Measurements from ENCODE around the gene RGPD3. TPM values are rescaled to one million over a fixed set of nuclear protein-coding genes. Genes with fewer than 3 reads are reported as not detected.
"Not testable (repeated sequence)": the region's sequence is repeated elsewhere in the genome, so short reads cannot be mapped to it uniquely, and the experiment has no call there.

RGPD3 gene
- total RNA-seq, 2 experiments from 2014 or later: 0.06 TPM; not detected in 1

GRCh38 chr2:106502351-106502750, 34.1 kb upstream of the RGPD3 start:
- H3K36me3 Mint-ChIP-seq (ENCODE audit: low read depth); H3K27ac Mint-ChIP-seq; H3K27me3 Mint-ChIP-seq; H3K9me3 Mint-ChIP-seq; DNase-seq; H3K4me1 Mint-ChIP-seq; H3K4me3 Mint-ChIP-seq; CTCF ChIA-PET; POLR2A ChIA-PET: not testable (repeated sequence)

- H3K4me1 Mint-ChIP-seq; CTCF ChIA-PET; H3K36me3 Mint-ChIP-seq (ENCODE audit: low read depth); H3K27me3 Mint-ChIP-seq; H3K9me3 Mint-ChIP-seq; DNase-seq; H3K4me3 Mint-ChIP-seq; H3K27ac Mint-ChIP-seq; POLR2A ChIA-PET: not testable (repeated sequence)
Observed at GRCh38 chr2:106500350-106500749, 32.1 kb upstream of the RGPD3 start.

GRCh38 chr2:106498549-106498948, 30.3 kb upstream of the RGPD3 start:
- CTCF ChIA-PET: not testable (repeated sequence)

GRCh38 chr2:106492913-106493312, 24.7 kb upstream of the RGPD3 start:
- H3K27ac Mint-ChIP-seq; H3K4me3 Mint-ChIP-seq; H3K27me3 Mint-ChIP-seq; DNase-seq; H3K9me3 Mint-ChIP-seq; H3K4me1 Mint-ChIP-seq; H3K36me3 Mint-ChIP-seq (ENCODE audit: low read depth); POLR2A ChIA-PET: not testable (repeated sequence)
- CTCF ChIA-PET: interaction anchor here (0.6 kb wide), 1 partner anchor 1015 kb away, joined by 3 read pairs; no protein-coding TSS in a partner anchor

More at GRCh38 chr2:106498549-106498948, 30.3 kb upstream of the RGPD3 start:
- H3K36me3 Mint-ChIP-seq (ENCODE audit: low read depth); H3K9me3 Mint-ChIP-seq; H3K27me3 Mint-ChIP-seq; H3K27ac Mint-ChIP-seq; H3K4me1 Mint-ChIP-seq; POLR2A ChIA-PET; DNase-seq; H3K4me3 Mint-ChIP-seq: not testable (repeated sequence)

- H3K4me1 Mint-ChIP-seq; DNase-seq; CTCF ChIA-PET; H3K27ac Mint-ChIP-seq; H3K27me3 Mint-ChIP-seq; H3K4me3 Mint-ChIP-seq; H3K36me3 Mint-ChIP-seq (ENCODE audit: low read depth); H3K9me3 Mint-ChIP-seq; POLR2A ChIA-PET: not testable (repeated sequence)
Observed at GRCh38 chr2:106492399-106492798, 24.2 kb upstream of the RGPD3 start.

- H3K27me3 Mint-ChIP-seq: peaks cover 15% of the 10 kb centered on the region
- H3K4me3 Mint-ChIP-seq; DNase-seq; POLR2A ChIA-PET; H3K36me3 Mint-ChIP-seq (ENCODE audit: low read depth); H3K9me3 Mint-ChIP-seq; H3K4me1 Mint-ChIP-seq; CTCF ChIA-PET; H3K27ac Mint-ChIP-seq: not testable (repeated sequence)
Observed at GRCh38 chr2:106489701-106490100, 21.5 kb upstream of the RGPD3 start.

GRCh38 chr2:106487386-106488191, 19.4 kb upstream of the RGPD3 start:
- H3K9me3 Mint-ChIP-seq; H3K27ac Mint-ChIP-seq; H3K4me1 Mint-ChIP-seq; DNase-seq; H3K36me3 Mint-ChIP-seq (ENCODE audit: low read depth); POLR2A ChIA-PET; CTCF ChIA-PET; H3K4me3 Mint-ChIP-seq: not testable (repeated sequence)
- H3K27me3 Mint-ChIP-seq: peaks cover 15% of the 10 kb centered on the region

GRCh38 chr2:106486551-106487385, 18.6 kb upstream of the RGPD3 start, which contains the start of gene CD8B2:
Gene CD8B2 (plus strand): TSS chr2:106487364. CDS start chr2:106487427, 63 bp downstream.
- POLR2A ChIA-PET; H3K9me3 Mint-ChIP-seq; H3K4me1 Mint-ChIP-seq; CTCF ChIA-PET; DNase-seq; H3K27ac Mint-ChIP-seq; H3K36me3 Mint-ChIP-seq (ENCODE audit: low read depth); H3K4me3 Mint-ChIP-seq: not testable (repeated sequence)
- peaks cover 15% of the 10 kb centered on the region for H3K27me3 Mint-ChIP-seq

- H3K9me3 Mint-ChIP-seq; DNase-seq; H3K4me1 Mint-ChIP-seq; POLR2A ChIA-PET; H3K27me3 Mint-ChIP-seq; H3K36me3 Mint-ChIP-seq (ENCODE audit: low read depth); H3K4me3 Mint-ChIP-seq; CTCF ChIA-PET; H3K27ac Mint-ChIP-seq: not testable (repeated sequence)
Observed at GRCh38 chr2:106479563-106479962, 11.3 kb upstream of the RGPD3 start.

GRCh38 chr2:106477647-106478046, 9.4 kb upstream of the RGPD3 start:
- POLR2A ChIA-PET; H3K27ac Mint-ChIP-seq; H3K4me1 Mint-ChIP-seq; H3K36me3 Mint-ChIP-seq (ENCODE audit: low read depth); CTCF ChIA-PET; H3K4me3 Mint-ChIP-seq; DNase-seq; H3K9me3 Mint-ChIP-seq; H3K27me3 Mint-ChIP-seq: not testable (repeated sequence)

GRCh38 chr2:106470658-106471057, 2.4 kb upstream of the RGPD3 start:
- H3K4me3 Mint-ChIP-seq; H3K4me1 Mint-ChIP-seq; POLR2A ChIA-PET; H3K27ac Mint-ChIP-seq; H3K27me3 Mint-ChIP-seq; H3K9me3 Mint-ChIP-seq; CTCF ChIA-PET; H3K36me3 Mint-ChIP-seq (ENCODE audit: low read depth): not testable (repeated sequence)
- DNase-seq: peak; percentile 65

- DNase-seq; CTCF ChIA-PET; H3K4me3 Mint-ChIP-seq; H3K27ac Mint-ChIP-seq; H3K27me3 Mint-ChIP-seq; H3K4me1 Mint-ChIP-seq; H3K36me3 Mint-ChIP-seq (ENCODE audit: low read depth); POLR2A ChIA-PET; H3K9me3 Mint-ChIP-seq: not testable (repeated sequence)
Observed at GRCh38 chr2:106467516-106467915, 697 bp downstream of the RGPD3 start.

GRCh38 chr2:106461882-106462281, 6.3 kb downstream of the RGPD3 start:
- H3K9me3 Mint-ChIP-seq; H3K4me3 Mint-ChIP-seq; H3K27ac Mint-ChIP-seq; H3K27me3 Mint-ChIP-seq; H3K4me1 Mint-ChIP-seq; H3K36me3 Mint-ChIP-seq (ENCODE audit: low read depth); POLR2A ChIA-PET: not testable (repeated sequence)
- CTCF ChIA-PET: interaction anchor here (0.6 kb wide), 1 partner anchor 111 kb away, joined by 3 read pairs; no protein-coding TSS in a partner anchor
- peak; percentile 11 for DNase-seq

Measured in activated CD4-positive, alpha-beta T cell treated with anti-CD3 and anti-CD28 coated beads, Interleukin-2, amount 10 ng/mL, durations not matched to agents 7 days and 5 days (primary cell).